K562 (cell line): Measurements from ENCODE around the gene PACSIN1. TPM values are rescaled to one million over a fixed set of nuclear protein-coding genes. Genes with fewer than 3 reads are reported as not detected.

Source experiments
- BCOR ChIP-seq: fragments of 450-650 bp; IDR thresholded peaks from 2 replicates; pipeline ENCODE4 v1.6.1; 2016
- CC2D1A ChIP-seq: fragments of 450-650 bp; IDR thresholded peaks from 2 replicates; pipeline ENCODE4 v1.6.1; 2017; ENCODE audit warnings: mild to moderate bottlenecking
- CGGBP1 ChIP-seq: fragments of 250-450 bp; sonication (Bioruptor Pico); IDR thresholded peaks from 2 replicates; pipeline ENCODE4 v1.9.0; 2021; ENCODE audit warnings: mild to moderate bottlenecking
- COPS2 ChIP-seq: fragments of 450-650 bp; conservative IDR thresholded peaks from 2 replicates; pipeline ENCODE4 v1.6.1; 2016; ENCODE audit warnings: mild to moderate bottlenecking, moderate library complexity
- ELF1 ChIP-seq: fragments of 200-800 bp; sonication (Bioruptor generic); IDR thresholded peaks from 2 replicates; pipeline ENCODE4 v1.6.1; 2016; ENCODE audit warnings: missing genetic modification characterization, missing compliant biosample characterization
- HOXB6 ChIP-seq: fragments of 250-450 bp; sonication (Bioruptor Pico); IDR thresholded peaks from 2 replicates; pipeline ENCODE4 v1.5.1; 2022; ENCODE audit warnings: mild to moderate bottlenecking, borderline replicate concordance
- ILK ChIP-seq: fragments of 450-650 bp; IDR thresholded peaks from 2 replicates; pipeline ENCODE4 v1.6.1; 2016; ENCODE audit warnings: missing genetic modification characterization, low read depth, mild to moderate bottlenecking, missing compliant biosample characterization, moderate library complexity, borderline replicate concordance
- MCM7 ChIP-seq, 2 experiments: fragments of 450-650 bp; IDR thresholded peaks; 2 replicates each; pipeline ENCODE4 v1.6.1; 2016 to 2018
- MEF2A ChIP-seq: IDR thresholded peaks from 2 replicates; pipeline ENCODE4 v1.6.1; 2011; ENCODE audit warnings: low read depth, mild to moderate bottlenecking, low read length, moderate library complexity; ENCODE audit not compliant: control insufficient read depth
- NELFE ChIP-seq: IDR thresholded peaks from 2 replicates; pipeline ENCODE4 v1.6.1; 2011; ENCODE audit warnings: mild to moderate bottlenecking; ENCODE audit not compliant: insufficient read depth, insufficient read length
- NFIC ChIP-seq: fragments of 450-650 bp; IDR thresholded peaks from 2 replicates; pipeline ENCODE4 v1.6.1; 2017; ENCODE audit warnings: mild to moderate bottlenecking, inconsistent platforms
- NFIX ChIP-seq: fragments of 250-450 bp; sonication (Bioruptor Pico); IDR thresholded peaks from 2 replicates; pipeline ENCODE4 v1.4.0; 2020; ENCODE audit warnings: low read depth, mild to moderate bottlenecking, moderate library complexity
- RHOXF2B ChIP-seq: fragments of 250-450 bp; sonication (Bioruptor Pico); conservative IDR thresholded peaks from 2 replicates; pipeline ENCODE4 v1.5.1; 2021
- SAFB2 ChIP-seq: fragments of 200-400 bp; formaldehyde crosslinking; IDR thresholded peaks from 2 replicates; pipeline ENCODE4 v1.6.1; 2018; ENCODE audit warnings: borderline replicate concordance, low read length, low read depth, moderate library complexity; ENCODE audit not compliant: severe bottlenecking
- SAP30 ChIP-seq: fragments of 200-600 bp; sonication (generic); IDR thresholded peaks from 2 replicates; pipeline ENCODE4 v1.6.1; 2012; ENCODE audit warnings: borderline replicate concordance, low read depth, mild to moderate bottlenecking, moderate library complexity, low read length, control low read depth, inconsistent platforms; ENCODE audit not compliant: insufficient read depth, poor library complexity, severe bottlenecking
- SETDB1 ChIP-seq: IDR thresholded peaks from one replicate; pipeline ENCODE4 v1.6.1; 2012; ENCODE audit warnings: low read length, control low read depth, inconsistent platforms
- SNRNP70 ChIP-seq: fragments of 200-400 bp; formaldehyde crosslinking; optimal IDR thresholded peaks from 2 replicates; pipeline ENCODE3; 2017; ENCODE audit warnings: low read depth, low read length
- TEAD1 ChIP-seq, 2 experiments: fragments of 450-650 bp in 1 of 2; sonication (generic) in 1 of 2; formaldehyde crosslinking; IDR thresholded peaks; 2 replicates each; pipeline versions ENCODE4 v1.4.0 to v1.8.0; 2020 to 2022; ENCODE audit warnings: mild to moderate bottlenecking in 2 of 2, missing genetic modification reagents in 1 of 2
- ZC3H8 ChIP-seq: fragments of 450-650 bp; IDR thresholded peaks from 2 replicates; pipeline ENCODE4 v1.6.1; 2017
- ZNF121 ChIP-seq: sonication (generic); formaldehyde crosslinking; conservative IDR thresholded peaks from 2 replicates; pipeline ENCODE4 v1.8.0; 2022; ENCODE audit warnings: missing genetic modification reagents
- polyA plus RNA-seq, 8 experiments: library from polyadenylated mRNA; depleted of rRNA in 4 of 8; stranded (reverse) in 5 of 8; unstranded in 3 of 8; fragments of >200 nt; fragmentation: Nextera tagmentation in 2 of 8; fragmentation: Illumina TruSeq in 1 of 8; extraction: Ambion mirVana in 2 of 8; extraction: Trizol in 1 of 8; gene quantifications; 2 replicates each; pipeline versions ENCODE4 v1.2.1 to v1.2.3, GENCODE V29; 2011 to 2014; ENCODE audit warnings: inconsistent platforms in 1 of 8, missing spikeins in 1 of 8
- total RNA-seq, 7 experiments: library from RNA; depleted of rRNA in 6 of 7; stranded (reverse); fragments of >200 nt in 6 of 7; fragmentation: Illumina TruSeq in 2 of 7; extraction: Trizol in 2 of 7; gene quantifications; 2 replicates each; pipeline versions ENCODE4 v1.2.1 to v1.2.3, GENCODE V29; 2011 to 2021; ENCODE audit warnings: low replicate concordance in 1 of 7
- TF ChIP-seq, protein P1 (sequence below): fragments of 250-450 bp; sonication (Bioruptor Pico); IDR thresholded peaks from 2 replicates; pipeline ENCODE4 v1.5.0; 2021; ENCODE audit warnings: mild to moderate bottlenecking, moderate library complexity
- TF ChIP-seq, protein P2 (sequence below): fragments of 450-650 bp; IDR thresholded peaks from 2 replicates; pipeline ENCODE4 v1.6.1; 2016; ENCODE audit warnings: low read depth, mild to moderate bottlenecking, moderate library complexity
- TF ChIP-seq, protein P3 (sequence below): fragments of 150-350 bp; conservative IDR thresholded peaks from 2 replicates; pipeline ENCODE4 v1.6.1; 2014; ENCODE audit warnings: low read length

Gene PACSIN1
- total and polyA plus RNA-seq, 9 of the 15 experiments (the other 6 are each of a cell fraction or from before 2014, with no cell fraction given) = 0.01 to 1.7 (median 0.45) TPM

- TF ChIP-seq, protein P1, sequence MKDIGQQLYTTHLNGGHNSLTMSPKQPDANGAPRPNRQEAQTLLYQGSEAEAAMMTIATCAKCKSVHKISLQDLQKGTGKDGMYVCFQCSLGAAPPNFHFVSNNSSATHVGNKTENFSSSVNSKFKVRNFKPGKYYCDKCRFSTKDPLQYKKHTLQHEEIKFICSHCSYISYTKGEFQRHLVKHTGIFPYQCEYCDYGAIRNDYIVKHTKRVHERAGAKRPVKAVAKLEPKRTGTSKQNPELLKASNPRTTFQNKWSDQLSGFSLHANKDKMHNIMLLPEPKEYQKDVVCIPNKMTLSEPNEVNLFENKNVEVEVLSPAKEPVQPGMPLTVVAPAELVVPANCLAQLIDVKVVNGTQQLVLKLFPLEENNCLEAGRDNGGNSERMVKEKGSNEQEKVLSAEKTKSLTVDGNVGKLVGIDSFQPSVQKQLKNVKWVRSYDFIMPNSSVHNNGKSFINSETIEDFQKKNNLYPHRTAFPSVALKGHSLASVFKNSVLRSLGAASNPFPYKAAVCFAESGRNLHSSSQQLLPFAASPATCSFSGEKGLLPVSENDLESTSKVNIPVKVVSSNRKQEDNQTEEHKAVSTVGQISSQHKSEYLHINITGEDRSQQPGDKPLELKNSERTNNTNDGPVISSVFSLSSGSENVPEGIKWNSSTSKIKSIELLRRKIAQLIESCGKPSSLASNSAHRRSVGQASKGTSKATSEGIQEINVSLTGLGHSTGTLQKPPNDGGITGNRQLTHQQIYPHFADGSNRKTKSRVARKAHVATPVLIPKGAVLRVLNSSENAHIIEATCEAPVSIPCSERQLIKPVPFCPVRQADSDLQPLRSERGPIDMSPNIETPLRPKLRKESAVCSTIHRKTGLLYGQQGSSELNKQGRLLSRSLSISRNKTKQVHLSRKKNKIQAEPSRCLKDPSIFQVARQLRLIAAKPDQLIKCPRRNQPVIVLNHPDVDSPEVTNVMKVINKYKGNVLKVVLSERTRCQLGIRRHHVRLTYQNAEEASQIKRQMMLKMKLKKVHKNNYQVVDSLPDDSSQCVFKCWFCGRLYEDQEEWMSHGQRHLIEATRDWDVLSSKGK (CRISPR knock-in tag) = no peak
- no peak for TF ChIP-seq ILK
- no peak for TF ChIP-seq ZNF121 (CRISPR knock-in tag)
- TF ChIP-seq CGGBP1 (CRISPR knock-in tag) = no peak
- TF ChIP-seq, protein P2, sequence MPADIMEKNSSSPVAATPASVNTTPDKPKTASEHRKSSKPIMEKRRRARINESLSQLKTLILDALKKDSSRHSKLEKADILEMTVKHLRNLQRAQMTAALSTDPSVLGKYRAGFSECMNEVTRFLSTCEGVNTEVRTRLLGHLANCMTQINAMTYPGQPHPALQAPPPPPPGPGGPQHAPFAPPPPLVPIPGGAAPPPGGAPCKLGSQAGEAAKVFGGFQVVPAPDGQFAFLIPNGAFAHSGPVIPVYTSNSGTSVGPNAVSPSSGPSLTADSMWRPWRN = no peak
- TF ChIP-seq ELF1 (tag) = no peak
- no peak for TF ChIP-seq NFIC
- TF ChIP-seq TEAD1 (CRISPR knock-in tag; IDR thresholded peaks at IDR 0.05) = no peak
- no peak for TF ChIP-seq SETDB1
- TF ChIP-seq CC2D1A = no peak
- no peak for TF ChIP-seq MCM7 (IDR thresholded peaks at IDR 0.05)
- no peak for TF ChIP-seq NFIX (CRISPR knock-in tag)
- no peak for TF ChIP-seq RHOXF2B (CRISPR knock-in tag)
- no peak for TF ChIP-seq COPS2
- no peak for TF ChIP-seq MEF2A
- TF ChIP-seq BCOR = peak; percentile 73
- TF ChIP-seq SAFB2 = no peak
- no peak for TF ChIP-seq SAP30
- no peak for TF ChIP-seq NELFE
- TF ChIP-seq SNRNP70 = no peak
- TF ChIP-seq, protein P3, sequence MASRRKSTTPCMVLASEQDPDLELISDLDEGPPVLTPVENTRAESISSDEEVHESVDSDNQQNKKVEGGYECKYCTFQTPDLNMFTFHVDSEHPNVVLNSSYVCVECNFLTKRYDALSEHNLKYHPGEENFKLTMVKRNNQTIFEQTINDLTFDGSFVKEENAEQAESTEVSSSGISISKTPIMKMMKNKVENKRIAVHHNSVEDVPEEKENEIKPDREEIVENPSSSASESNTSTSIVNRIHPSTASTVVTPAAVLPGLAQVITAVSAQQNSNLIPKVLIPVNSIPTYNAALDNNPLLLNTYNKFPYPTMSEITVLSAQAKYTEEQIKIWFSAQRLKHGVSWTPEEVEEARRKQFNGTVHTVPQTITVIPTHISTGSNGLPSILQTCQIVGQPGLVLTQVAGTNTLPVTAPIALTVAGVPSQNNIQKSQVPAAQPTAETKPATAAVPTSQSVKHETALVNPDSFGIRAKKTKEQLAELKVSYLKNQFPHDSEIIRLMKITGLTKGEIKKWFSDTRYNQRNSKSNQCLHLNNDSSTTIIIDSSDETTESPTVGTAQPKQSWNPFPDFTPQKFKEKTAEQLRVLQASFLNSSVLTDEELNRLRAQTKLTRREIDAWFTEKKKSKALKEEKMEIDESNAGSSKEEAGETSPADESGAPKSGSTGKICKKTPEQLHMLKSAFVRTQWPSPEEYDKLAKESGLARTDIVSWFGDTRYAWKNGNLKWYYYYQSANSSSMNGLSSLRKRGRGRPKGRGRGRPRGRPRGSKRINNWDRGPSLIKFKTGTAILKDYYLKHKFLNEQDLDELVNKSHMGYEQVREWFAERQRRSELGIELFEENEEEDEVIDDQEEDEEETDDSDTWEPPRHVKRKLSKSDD = no peak
- TF ChIP-seq HOXB6 (CRISPR knock-in tag) = no peak
- no peak for TF ChIP-seq ZC3H8
Observed at GRCh38 chr6:34465531-34466241, at the start of gene PACSIN1 (continued).
